Glutamatergic neuron (in vitro differentiated cells): ENCODE results near the gene BBX. TPM values are rescaled to one million over a fixed set of nuclear protein-coding genes. Genes with fewer than 3 reads are reported as not detected.

ENCODE experiments used
- DNase-seq: peaks from one replicate; pipeline ENCODE4 v3.0.0; 2022
- H3K27ac Mint-ChIP-seq: one replicate; pipeline ENCODE4 v1.8.0; 2020; ENCODE audit warnings: mild to moderate bottlenecking, mixed read lengths, inconsistent platforms; ENCODE audit not compliant: unreplicated experiment
- H3K27me3 Mint-ChIP-seq: one replicate; pipeline ENCODE4 v1.8.0; 2020; ENCODE audit warnings: mild to moderate bottlenecking, moderate library complexity, mixed read lengths, inconsistent platforms; ENCODE audit not compliant: unreplicated experiment
- H3K36me3 Mint-ChIP-seq: one replicate; pipeline ENCODE4 v1.8.0; 2020; ENCODE audit warnings: mild to moderate bottlenecking, mixed read lengths, inconsistent platforms; ENCODE audit not compliant: unreplicated experiment
- H3K4me1 Mint-ChIP-seq: one replicate; pipeline ENCODE4 v1.8.0; 2020; ENCODE audit warnings: mild to moderate bottlenecking, low read depth, mixed read lengths, inconsistent platforms; ENCODE audit not compliant: unreplicated experiment
- H3K4me3 Mint-ChIP-seq: one replicate; pipeline ENCODE4 v1.8.0; 2020; ENCODE audit warnings: mild to moderate bottlenecking, mixed read lengths, inconsistent platforms; ENCODE audit not compliant: unreplicated experiment
- H3K9me3 Mint-ChIP-seq: one replicate; pipeline ENCODE4 v1.8.0; 2020; ENCODE audit warnings: mild to moderate bottlenecking, moderate library complexity, mixed read lengths, inconsistent platforms; ENCODE audit not compliant: unreplicated experiment
- total RNA-seq: library from RNA; stranded (reverse); fragmentation: NEBNext Ultra II Directional; extraction: Animal tissue kit (Norgen Biotek cat#: 25700); gene quantifications from one replicate; pipeline ENCODE4 v1.2.1, GENCODE V29; 2021; ENCODE audit not compliant: unreplicated experiment
- TF ChIP-seq, protein P1 (sequence below): fragments of 200-600 bp; sonication (generic); IDR thresholded peaks from one replicate; pipeline ENCODE4 v1.5.0; 2021; ENCODE audit not compliant: partially characterized antibody, unreplicated experiment

The BBX gene
- total RNA-seq, 1 donor from 2014 or later: 71.0 TPM

DNA sequence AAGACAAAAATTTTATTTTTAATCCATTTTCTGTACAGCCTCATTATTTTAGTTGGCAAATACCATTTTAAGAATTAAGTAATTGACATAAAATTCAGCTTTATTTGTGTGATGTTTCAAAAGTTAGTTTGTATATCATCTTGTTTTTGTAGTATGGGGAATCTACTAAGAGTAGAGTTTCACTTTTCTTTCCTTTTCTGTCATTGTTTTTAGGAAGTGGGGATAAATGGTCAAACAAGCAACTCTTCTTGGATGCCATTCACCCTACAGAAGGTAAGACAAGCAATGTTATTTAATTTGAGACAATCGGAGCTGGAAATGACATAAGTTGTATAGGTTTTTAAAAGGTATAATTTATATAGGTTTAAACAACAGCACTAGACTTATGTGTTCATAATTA is 268.3 kb downstream of the BBX start:
- TF ChIP-seq, protein P1, sequence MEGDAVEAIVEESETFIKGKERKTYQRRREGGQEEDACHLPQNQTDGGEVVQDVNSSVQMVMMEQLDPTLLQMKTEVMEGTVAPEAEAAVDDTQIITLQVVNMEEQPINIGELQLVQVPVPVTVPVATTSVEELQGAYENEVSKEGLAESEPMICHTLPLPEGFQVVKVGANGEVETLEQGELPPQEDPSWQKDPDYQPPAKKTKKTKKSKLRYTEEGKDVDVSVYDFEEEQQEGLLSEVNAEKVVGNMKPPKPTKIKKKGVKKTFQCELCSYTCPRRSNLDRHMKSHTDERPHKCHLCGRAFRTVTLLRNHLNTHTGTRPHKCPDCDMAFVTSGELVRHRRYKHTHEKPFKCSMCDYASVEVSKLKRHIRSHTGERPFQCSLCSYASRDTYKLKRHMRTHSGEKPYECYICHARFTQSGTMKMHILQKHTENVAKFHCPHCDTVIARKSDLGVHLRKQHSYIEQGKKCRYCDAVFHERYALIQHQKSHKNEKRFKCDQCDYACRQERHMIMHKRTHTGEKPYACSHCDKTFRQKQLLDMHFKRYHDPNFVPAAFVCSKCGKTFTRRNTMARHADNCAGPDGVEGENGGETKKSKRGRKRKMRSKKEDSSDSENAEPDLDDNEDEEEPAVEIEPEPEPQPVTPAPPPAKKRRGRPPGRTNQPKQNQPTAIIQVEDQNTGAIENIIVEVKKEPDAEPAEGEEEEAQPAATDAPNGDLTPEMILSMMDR: no peak
- Mint-ChIP-seq H3K4me1 (peaks cover 24% of the 10 kb centered on the region), H3K36me3 (peaks cover 15% of the 10 kb centered on the region), H3K4me3 (no peak overlapping the region), H3K27me3 (peaks cover 2% of the 10 kb centered on the region), H3K9me3 (peaks cover 3% of the 10 kb centered on the region), H3K27ac (no peak overlapping the region)
- DNase-seq: no peak

DNA sequence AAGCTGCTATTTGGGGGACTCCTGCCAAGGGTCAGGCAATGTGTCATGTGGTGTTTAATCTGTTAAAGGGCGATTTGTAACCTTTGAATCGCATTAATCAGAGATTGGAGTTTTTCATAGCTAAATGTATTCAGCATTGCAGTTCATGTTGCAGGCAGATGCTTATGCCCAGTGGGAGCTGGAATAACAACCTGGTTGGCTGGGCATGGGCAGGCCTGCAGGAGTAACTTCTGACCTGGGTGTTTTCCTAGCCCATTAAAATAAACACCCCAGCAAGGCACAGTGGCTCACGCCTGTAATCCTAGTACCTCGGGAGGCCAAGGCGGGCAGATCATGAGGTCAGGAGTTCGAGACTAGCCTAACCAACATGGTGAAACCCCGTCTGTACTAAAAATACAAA is 268.7 kb downstream of the BBX start:
- peaks cover 27% of the 10 kb centered on the region for H3K4me1 Mint-ChIP-seq
- no peak overlapping the region for H3K4me3 Mint-ChIP-seq
- H3K27me3 Mint-ChIP-seq: peaks cover 2% of the 10 kb centered on the region
- H3K9me3 Mint-ChIP-seq: peaks cover 3% of the 10 kb centered on the region
- no peak for DNase-seq
- H3K27ac Mint-ChIP-seq: no peak overlapping the region
- TF ChIP-seq, protein P1: no peak
- peaks cover 15% of the 10 kb centered on the region for H3K36me3 Mint-ChIP-seq

DNA sequence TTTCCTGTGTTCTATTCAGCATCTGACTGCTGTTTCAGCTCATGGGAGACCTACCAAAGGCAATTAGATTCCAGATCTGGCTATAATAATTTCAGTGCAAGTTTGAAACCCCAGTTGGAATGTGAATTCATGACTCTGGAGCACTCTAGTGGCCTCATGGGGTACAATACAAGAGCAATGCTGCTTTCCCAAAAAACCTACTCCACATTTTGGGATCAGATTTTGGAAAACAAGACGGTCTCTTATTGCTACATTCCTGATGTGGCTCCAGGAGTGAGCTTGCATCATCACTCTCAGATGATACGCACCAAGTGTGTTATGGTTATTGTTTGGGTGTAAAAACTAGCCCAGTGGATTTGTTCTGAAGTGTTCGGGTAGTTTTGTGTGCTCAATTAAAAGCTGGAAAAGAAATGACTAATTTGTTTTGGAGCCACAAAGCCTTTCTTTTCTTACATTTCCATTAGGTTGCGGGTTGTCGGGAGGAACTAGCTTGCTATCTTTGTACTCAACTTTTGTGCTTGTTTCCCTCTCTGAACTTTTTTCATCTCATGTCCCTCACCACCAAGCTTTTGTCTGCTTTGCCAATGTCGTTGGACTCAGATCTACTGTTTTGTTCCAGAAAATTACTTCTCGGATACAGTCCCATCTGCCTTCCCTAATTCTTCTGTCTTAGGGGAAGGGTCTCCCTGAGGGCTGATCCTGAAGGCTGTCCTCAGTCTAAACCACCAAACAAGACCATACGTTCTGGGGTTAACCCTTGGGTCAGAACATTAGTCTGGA is 272.1 kb downstream of the BBX start:
- no peak for DNase-seq
- peaks cover 25% of the 10 kb centered on the region for H3K4me1 Mint-ChIP-seq
- no peaks in the 10 kb centered on the region for H3K9me3 Mint-ChIP-seq
- H3K27ac Mint-ChIP-seq: peak overlapping the region; percentile 10
- TF ChIP-seq, protein P1: no peak
- peaks cover 3% of the 10 kb centered on the region for H3K36me3 Mint-ChIP-seq
- no peaks in the 10 kb centered on the region for H3K27me3 Mint-ChIP-seq
- no peak overlapping the region for H3K4me3 Mint-ChIP-seq

DNA sequence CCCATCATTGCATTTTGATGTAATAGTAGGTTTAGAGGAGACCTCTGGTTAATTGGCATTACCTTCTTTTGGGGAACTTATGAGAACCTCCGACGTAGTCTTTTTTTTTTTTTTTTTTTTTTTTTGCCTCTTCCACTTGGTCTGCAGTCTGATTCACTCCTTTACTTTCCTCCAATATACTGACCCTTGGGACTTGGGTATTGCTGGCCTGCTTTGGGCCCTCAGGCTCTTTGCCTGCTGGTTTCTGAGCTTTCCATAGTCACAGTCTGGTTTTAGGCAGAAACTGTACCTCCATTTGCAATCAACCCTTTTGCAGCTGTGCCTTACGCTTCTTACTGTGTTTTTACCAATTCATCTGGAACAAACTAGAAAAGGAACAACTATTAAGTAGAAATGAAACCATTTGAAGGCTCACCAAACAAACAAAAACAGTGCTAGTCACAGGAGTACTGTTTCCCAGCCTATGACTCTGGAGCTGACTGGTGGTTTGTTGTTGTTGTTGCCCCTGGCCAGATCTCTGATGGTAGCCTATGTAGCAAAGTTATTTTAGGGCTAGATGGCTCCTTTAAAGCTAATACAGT is 272.8 kb downstream of the BBX start:
- TF ChIP-seq, protein P1: no peak
- Mint-ChIP-seq H3K9me3 (no peaks in the 10 kb centered on the region), H3K36me3 (no peaks in the 10 kb centered on the region), H3K4me3 (no peak overlapping the region), H3K27me3 (no peaks in the 10 kb centered on the region), H3K27ac (no peak overlapping the region), H3K4me1 (peaks cover 27% of the 10 kb centered on the region)
- no peak for DNase-seq

DNA sequence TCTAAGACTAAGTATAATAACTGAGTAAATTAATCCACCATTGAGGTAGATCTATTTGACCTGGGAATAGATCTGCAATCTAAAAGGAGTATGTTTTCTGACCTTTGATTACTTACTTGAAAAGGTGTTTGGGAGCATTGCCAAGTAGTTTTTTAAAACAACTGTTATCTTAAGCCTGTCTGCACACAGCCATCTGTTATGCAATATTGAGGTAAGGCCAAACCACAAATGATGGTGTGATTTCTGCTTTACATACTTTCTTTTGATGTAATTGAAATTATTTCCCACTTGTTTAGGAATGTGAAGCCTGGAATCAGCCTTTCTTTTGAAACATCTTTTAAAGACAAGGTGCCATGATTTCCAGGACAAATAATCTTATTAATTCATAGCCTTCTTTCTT is 274.0 kb downstream of the BBX start:
- no peaks in the 10 kb centered on the region for H3K27me3 Mint-ChIP-seq
- peaks cover 32% of the 10 kb centered on the region for H3K4me1 Mint-ChIP-seq
- no peak overlapping the region for H3K4me3 Mint-ChIP-seq
- TF ChIP-seq, protein P1: no peak
- H3K36me3 Mint-ChIP-seq: no peaks in the 10 kb centered on the region
- no peak for DNase-seq
- no peak overlapping the region for H3K27ac Mint-ChIP-seq
- H3K9me3 Mint-ChIP-seq: no peaks in the 10 kb centered on the region
